ENCODE data around the gene MOGAT1. TPM values are rescaled to one million over a fixed set of nuclear protein-coding genes. Genes with fewer than 3 reads are reported as not detected.

MOGAT1 gene
- total and polyA plus RNA-seq, 2 of the 4 experiments (the other 2 are of a cell fraction), result not detected

DNA sequence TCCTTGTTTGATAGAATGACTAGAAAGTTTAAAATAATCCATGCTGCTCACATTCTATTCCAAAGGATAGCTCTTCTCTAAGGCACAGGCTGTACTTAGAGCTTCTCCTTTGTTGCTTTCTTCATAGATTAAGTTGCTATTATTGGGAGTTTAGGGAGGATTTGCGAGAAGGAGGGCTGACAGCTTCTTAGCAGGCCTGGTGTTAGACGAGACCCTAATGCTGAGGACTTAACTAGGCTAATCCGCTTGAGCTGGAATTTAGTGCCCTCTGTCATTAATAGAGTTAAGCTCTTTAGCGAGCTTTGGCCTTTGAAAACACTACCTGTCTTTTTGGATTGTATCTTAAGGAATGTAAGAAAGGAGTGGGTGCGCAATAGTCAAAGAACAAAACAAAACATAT lies 81.3 kb downstream of the MOGAT1 start:
- no CpG with 5 or more reads among the region's 5 CpGs for WGBS, 2 experiments (ENCODE audit: extremely low coverage in 2 of 2, insufficient read length in 1 of 2)
- TF ChIP-seq USF2 (IDR thresholded peaks at IDR 0.05; ENCODE audit: low read depth, low read length), result no peak
- no peak for TF ChIP-seq MXI1 (IDR thresholded peaks at IDR 0.05; ENCODE audit: borderline replicate concordance, low read depth, low read length)
- TF ChIP-seq CHD1 (IDR thresholded peaks at IDR 0.05; ENCODE audit: low read depth, low read length), result no peak
- TF ChIP-seq MAZ (IDR thresholded peaks at IDR 0.05; ENCODE audit: borderline replicate concordance, low read depth, low read length), result no peak
- no peak for TF ChIP-seq SMC3 (IDR thresholded peaks at IDR 0.05; ENCODE audit: low read depth, low read length)
- TF ChIP-seq CEBPB (IDR thresholded peaks at IDR 0.05; ENCODE audit: low read depth, low read length), result no peak
- no peak for TF ChIP-seq POLR2A (IDR thresholded peaks at IDR 0.05; ENCODE audit: low read depth, low read length)
- no peak for TF ChIP-seq ELK1 (IDR thresholded peaks at IDR 0.05; ENCODE audit: borderline replicate concordance, low read depth, low read length)
- no peaks in the 10 kb centered on the region for H3K9me3 ChIP-seq (ENCODE audit: control insufficient read depth, insufficient read depth, low read length)
- no peak overlapping the region for H3K4me2 ChIP-seq (ENCODE audit: low read depth, low read length)
- H3K14ac ChIP-seq (replicated peaks; ENCODE audit: low read depth, low read length), result no peak overlapping the region
- H2AK5ac ChIP-seq (ENCODE audit: low read depth, low read length), result no peak overlapping the region
- no peak overlapping the region; a peak in 1 of 4 replicates for H4K8ac ChIP-seq (ENCODE audit: low read depth in 2 of 2, low read length in 2 of 2)
- H4K91ac ChIP-seq (ENCODE audit: insufficient read depth, low read depth, low read length), result no peak overlapping the region
- CTCF ChIA-PET, result interaction anchor here (1.2 to 1.4 kb wide), 2 partner anchors 44 kb away, joined by 4 to 6 read pairs; no protein-coding TSS in a partner anchor
- no peak overlapping the region for H3K4ac ChIP-seq (ENCODE audit: low read depth, low read length)
- intact Hi-C loops (cut with micrococcal nuclease) (no loop called here), in situ Hi-C loops (cut with MboI; ENCODE audit: low sequenced_read_pairs) (no loop called here), dilution Hi-C loops (cut with HindIII; ENCODE audit: low sequenced_read_pairs, unreplicated experiment) (no loop called here)
- DNase-seq (no peak), ATAC-seq (ENCODE audit: low read depth) (no peak)
- H3K9ac ChIP-seq (ENCODE audit: low read depth, low read length), result no peak overlapping the region
- H3K4me1 ChIP-seq (ENCODE audit: control insufficient read depth, insufficient read depth, low read length), result peaks cover 11% of the 10 kb centered on the region
- H3K4me3 ChIP-seq (ENCODE audit: insufficient read depth, low read depth, low read length), result no peak overlapping the region
- POLR2A ChIA-PET (ENCODE audit: unreplicated experiment), result no interaction called here
- H3K56ac ChIP-seq (ENCODE audit: extremely low read depth, insufficient read depth, low read length), result no peak overlapping the region
- H2AK9ac ChIP-seq (replicated peaks; ENCODE audit: low read depth, low read length, poor library complexity), result no peak overlapping the region
- no peak overlapping the region for H2BK15ac ChIP-seq (ENCODE audit: low read depth, low read length)
- H4K5ac ChIP-seq (ENCODE audit: low read depth, low read length), result no peak overlapping the region
- no peaks in the 10 kb centered on the region for H3K36me3 ChIP-seq (ENCODE audit: control insufficient read depth, insufficient read depth, low read length)
- no peak overlapping the region for H2AFZ ChIP-seq (replicated peaks; ENCODE audit: low read length, poor library complexity)
- no peaks in the 10 kb centered on the region for H4K20me1 ChIP-seq (ENCODE audit: insufficient read depth, low read length)
- peak overlapping the region; percentile 17; the same call in 1 of the 2 replicates for H3K18ac ChIP-seq (ENCODE audit: low read depth, low read length)
- H2BK20ac ChIP-seq (ENCODE audit: low read depth, low read length), result 0 out of 2 replicates have a peak overlapping the region, but pooled peaks have one; percentile 8
- peaks cover 8% of the 10 kb centered on the region for H3K9me1 ChIP-seq (ENCODE audit: insufficient read depth, low read length)
- H2BK120ac ChIP-seq (ENCODE audit: low read depth, low read length), result no peak overlapping the region
- H3K27me3 ChIP-seq (ENCODE audit: control insufficient read depth, insufficient read depth, low read length), result no peaks in the 10 kb centered on the region
- peak overlapping the region; percentile 59; the same call in 1 of the 2 replicates for H3K27ac ChIP-seq (ENCODE audit: insufficient read depth, low read length)
- no TSS peak for BruUV-seq (replicated peaks)
- no peak overlapping the region for H3K23ac ChIP-seq (ENCODE audit: low read depth, low read length)
- H3K79me1 ChIP-seq (ENCODE audit: low read depth in 1 of 2, low read length in 2 of 2), result no peaks in the 10 kb centered on the region
- no peak overlapping the region for H2BK5ac ChIP-seq (ENCODE audit: low read depth, low read length, poor library complexity, severe bottlenecking)
